Ovary (tissue), 9 donors: ENCODE results near the gene ZFAND2A. TPM values are rescaled to one million over a fixed set of nuclear protein-coding genes. Genes with fewer than 3 reads are reported as not detected.

Experiments
- DNase-seq, 5 donors: peaks; one replicate each; pipeline ENCODE4 v3.0.0-alpha.2; 2019 to 2020
- H3K27ac ChIP-seq, 2 donors: fragments of 200-600 bp; one replicate each; pipeline versions ENCODE4 v1.5.1 to v1.8.0; 2019 to 2022
- H3K27me3 ChIP-seq: fragments of 200-600 bp; one replicate; pipeline ENCODE4 v1.8.0; 2022
- H3K36me3 ChIP-seq: fragments of 200-600 bp; sonication (generic); one replicate; pipeline ENCODE4 v1.5.1; 2019
- H3K4me1 ChIP-seq: one replicate; pipeline ENCODE4 v1.8.1; 2013; ENCODE audit warnings: mild to moderate bottlenecking, moderate library complexity; ENCODE audit not compliant: insufficient read depth
- H3K4me3 ChIP-seq: fragments of 200-600 bp; sonication (generic); one replicate; pipeline ENCODE4 v1.5.1; 2017
- H3K9me3 ChIP-seq, 2 donors: fragments of 200-600 bp in 1 of 2; sonication (generic) in 1 of 2; one replicate each; pipeline versions ENCODE4 v1.5.1 to v1.8.1; 2013 to 2019; ENCODE audit warnings: mild to moderate bottlenecking in 1 of 2, moderate library complexity in 1 of 2
- EP300 ChIP-seq: sonication (generic); formaldehyde crosslinking; IDR thresholded peaks from one replicate; pipeline ENCODE4 v1.6.1; 2017; ENCODE audit warnings: antibody characterized with exemption
- POLR2A ChIP-seq: fragments of 450-650 bp; IDR thresholded peaks from one replicate; pipeline ENCODE4 v1.6.1; 2017; ENCODE audit warnings: antibody characterized with exemption, mild to moderate bottlenecking, moderate library complexity
- WGBS, 3 donors: extraction: QIAGEN DNeasy Blood & Tissue Kit in 1 of 3; methylation state at CpG; one replicate each; pipeline versions ENCODE4 v1.1.5 to v1.1.7; 2013 to 2017; 5-methylcytosine and 5-hydroxymethylcytosine counted together
- intact Hi-C, 4 donors: fragments of 100-400 bp; cut with DNase I; formaldehyde crosslinking; loops; one replicate each; pipeline versions ENCODE4 v1.11.0 to v1.15.1; 2022 to 2023
- polyA plus RNA-seq, 2 donors: library from polyadenylated mRNA; stranded (reverse); fragments of 200-250 nt in 1 of 2; fragments of 350-450 nt in 1 of 2; fragmentation: Illumina TruSeq in 1 of 2; extraction: RNeasy Lipid Tissue Mini Kit (QIAGEN cat#74804) in 1 of 2; gene quantifications; one replicate each; pipeline ENCODE4 v1.2.3, GENCODE V29; 2013 to 2014
- total RNA-seq, 7 donors: library from RNA; depleted of rRNA in 2 of 7; stranded (reverse); fragments of >200 nt in 2 of 7; fragmentation: NEBNext Ultra II Directional in 3 of 7; extraction: Animal tissue kit (Norgen Biotek cat#: 25700) in 3 of 7; gene quantifications; one replicate each; pipeline versions ENCODE4 v1.1.0 to v1.2.4, GENCODE V29; 2016 to 2023
- TF ChIP-seq, protein P1 (sequence below), 3 donors: fragments of 450-650 bp in 2 of 3; fragments of 200-600 bp in 1 of 3; IDR thresholded peaks; one replicate each; pipeline versions ENCODE4 v1.5.1 to v1.8.0; 2016 to 2022; ENCODE audit warnings: antibody characterized with exemption in 3 of 3, mild to moderate bottlenecking in 1 of 3
- donor health status: DM: no; HTN: no; CAD: no; lungs with moderate emphysema.
- donor health status: DM: no; HTN: no; CAD: no.
- donor health status: Bipolar disorder and iron deficiency.
- donor health status: DM: yes; HTN: yes; CAD: no.
- donor health status: DM: no; HTN: no; CAD: no.
- donor health status: DM: yes; HTN: yes; CAD: no.

ZFAND2A gene
- total and polyA plus RNA-seq, 9 donors: 8.1 to 34.9 (median 18.2) TPM

DNA sequence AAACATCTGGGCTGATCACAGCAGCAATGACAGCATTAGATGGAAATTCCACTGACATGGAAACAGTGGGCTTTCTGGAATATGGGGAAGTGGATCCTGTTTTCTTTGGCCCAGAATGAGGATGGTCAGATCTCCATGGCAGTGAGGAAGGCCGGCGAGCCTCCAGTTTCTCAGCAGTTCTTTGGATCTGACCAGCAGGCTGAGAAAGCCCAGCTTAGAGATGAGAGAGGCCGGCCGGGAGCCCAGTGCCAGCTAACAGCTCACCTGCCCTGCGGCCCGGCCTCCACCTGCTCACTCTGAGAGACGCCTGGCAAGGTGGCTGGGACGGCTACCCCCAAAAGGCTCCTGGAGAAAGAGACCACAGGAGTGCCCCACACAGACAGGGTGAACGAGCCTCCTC is 47.9 kb downstream of the ZFAND2A start:
- Histone ChIP-seq H3K4me1 (no peaks in the 10 kb centered on the region), H3K27ac (no peak overlapping the region), H3K4me3 (no peak overlapping the region), H3K9me3 (no peaks in the 10 kb centered on the region), H3K27me3 (no peaks in the 10 kb centered on the region), H3K36me3 (no peaks in the 10 kb centered on the region)
- whole genome bisulfite sequencing, 3 donors: 87 to 95% (median 88%) methylated on average over 9 of the region's 9 CpGs
- peak in 2 of 5 donors; percentile 11 to 22 for DNase-seq
- intact Hi-C loops: no loop called here
- TF ChIP-seq POLR2A (no peak), EP300 (no peak)
- TF ChIP-seq, protein P1, sequence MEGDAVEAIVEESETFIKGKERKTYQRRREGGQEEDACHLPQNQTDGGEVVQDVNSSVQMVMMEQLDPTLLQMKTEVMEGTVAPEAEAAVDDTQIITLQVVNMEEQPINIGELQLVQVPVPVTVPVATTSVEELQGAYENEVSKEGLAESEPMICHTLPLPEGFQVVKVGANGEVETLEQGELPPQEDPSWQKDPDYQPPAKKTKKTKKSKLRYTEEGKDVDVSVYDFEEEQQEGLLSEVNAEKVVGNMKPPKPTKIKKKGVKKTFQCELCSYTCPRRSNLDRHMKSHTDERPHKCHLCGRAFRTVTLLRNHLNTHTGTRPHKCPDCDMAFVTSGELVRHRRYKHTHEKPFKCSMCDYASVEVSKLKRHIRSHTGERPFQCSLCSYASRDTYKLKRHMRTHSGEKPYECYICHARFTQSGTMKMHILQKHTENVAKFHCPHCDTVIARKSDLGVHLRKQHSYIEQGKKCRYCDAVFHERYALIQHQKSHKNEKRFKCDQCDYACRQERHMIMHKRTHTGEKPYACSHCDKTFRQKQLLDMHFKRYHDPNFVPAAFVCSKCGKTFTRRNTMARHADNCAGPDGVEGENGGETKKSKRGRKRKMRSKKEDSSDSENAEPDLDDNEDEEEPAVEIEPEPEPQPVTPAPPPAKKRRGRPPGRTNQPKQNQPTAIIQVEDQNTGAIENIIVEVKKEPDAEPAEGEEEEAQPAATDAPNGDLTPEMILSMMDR (IDR thresholded peaks at IDR 0.05): no peak

DNA sequence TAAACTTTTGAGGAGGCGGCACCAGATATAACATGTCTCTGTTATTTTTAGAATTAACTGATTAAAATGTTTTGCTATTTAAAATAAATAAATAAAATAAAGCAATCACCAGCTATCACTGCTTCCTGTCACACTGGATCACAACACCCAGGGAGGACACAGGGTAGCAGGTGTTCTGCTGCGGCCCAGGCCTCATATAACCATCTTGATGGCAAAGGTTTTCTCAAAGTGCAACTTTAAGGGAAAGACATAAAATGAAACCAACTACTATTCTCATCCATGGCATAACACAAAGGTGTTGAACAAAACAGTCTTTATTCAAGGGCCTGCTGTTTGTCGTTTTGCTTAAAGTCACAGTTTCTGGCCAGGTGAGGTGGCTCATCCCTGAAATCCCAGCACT is 48.8 kb downstream of the ZFAND2A start:
- Histone ChIP-seq H3K4me3 (no peak overlapping the region), H3K4me1 (no peaks in the 10 kb centered on the region), H3K27ac (no peak overlapping the region), H3K36me3 (no peaks in the 10 kb centered on the region), H3K9me3 (no peaks in the 10 kb centered on the region), H3K27me3 (no peaks in the 10 kb centered on the region)
- no peak for DNase-seq
- TF ChIP-seq, protein P1 (IDR thresholded peaks at IDR 0.05): no peak
- TF ChIP-seq POLR2A (no peak), EP300 (no peak)
- WGBS, 3 donors: 88 to 89% (median 88%) methylated on average over 3 of the region's 3 CpGs
- intact Hi-C loops: no loop called here

DNA sequence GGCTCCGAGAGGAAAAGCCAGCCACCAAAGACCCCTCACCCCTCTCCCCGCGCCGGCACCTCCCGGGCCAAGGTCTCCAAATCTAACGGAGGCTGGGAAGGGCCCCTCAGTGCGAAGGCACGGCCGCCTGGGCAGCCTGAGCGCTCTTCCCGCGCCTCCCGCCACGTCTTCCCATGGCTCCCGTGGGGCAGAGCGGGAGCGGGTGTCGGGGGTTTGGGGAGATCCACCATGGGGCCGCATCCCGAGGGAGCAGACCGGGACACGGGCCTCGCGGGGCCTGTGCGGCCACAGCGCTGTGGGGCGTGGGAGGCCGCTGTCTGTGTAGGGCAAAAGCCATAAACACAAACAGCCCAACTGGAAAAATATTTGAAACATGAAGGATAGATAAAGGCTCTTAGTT is 49.6 kb downstream of the ZFAND2A start:
- no peaks in the 10 kb centered on the region for H3K36me3 ChIP-seq
- intact Hi-C loops: no loop called here
- no peak overlapping the region for H3K4me3 ChIP-seq
- DNase-seq: peak in 2 of 5 donors; percentile 11 to 20
- TF ChIP-seq POLR2A (no peak), EP300 (no peak)
- TF ChIP-seq, protein P1 (IDR thresholded peaks at IDR 0.05): no peak
- no peaks in the 10 kb centered on the region for H3K4me1 ChIP-seq
- no peak overlapping the region for H3K27ac ChIP-seq
- WGBS, 3 donors: 71 to 87% (median 79%) methylated on average over 26 to 28 of the region's 28 CpGs
- H3K27me3 ChIP-seq: no peaks in the 10 kb centered on the region
- H3K9me3 ChIP-seq: no peaks in the 10 kb centered on the region

DNA sequence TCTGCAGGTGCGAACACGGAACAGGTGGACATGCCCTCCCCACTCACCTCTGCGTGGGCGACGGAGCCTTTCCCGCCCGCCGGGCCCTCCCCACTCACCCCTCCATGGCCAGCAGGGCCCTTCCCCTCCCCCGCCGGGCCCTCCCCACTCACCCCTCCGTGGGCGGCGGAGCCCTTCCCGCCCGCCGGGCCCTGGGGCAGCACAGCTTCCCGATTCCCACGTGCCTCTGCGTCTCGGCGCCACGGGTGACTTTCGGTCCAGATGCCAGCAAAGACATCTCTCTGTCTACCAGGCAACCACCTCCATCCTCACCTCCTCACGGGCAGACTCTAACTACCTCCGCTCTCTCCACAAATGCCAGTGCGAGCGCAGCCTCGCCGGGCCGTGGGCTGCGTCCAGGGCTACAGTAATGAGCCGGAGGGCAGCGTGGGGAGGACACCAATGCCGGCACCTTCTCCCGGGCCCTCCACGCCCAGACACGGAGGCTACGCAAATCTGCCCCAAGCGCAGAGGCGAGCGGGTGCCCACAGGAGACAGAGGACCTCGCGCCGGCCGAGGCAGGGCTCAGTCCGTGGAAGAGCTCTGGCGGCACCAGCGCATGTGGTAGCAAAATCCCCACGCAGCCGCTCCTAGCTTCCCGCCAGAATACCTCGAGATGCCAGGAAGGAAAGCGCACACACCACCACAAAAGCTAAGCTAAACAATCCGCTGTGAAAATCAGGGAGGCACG is 50.2 kb downstream of the ZFAND2A start:
- no peaks in the 10 kb centered on the region for H3K4me1 ChIP-seq
- H3K36me3 ChIP-seq: no peaks in the 10 kb centered on the region
- intact Hi-C loops: no loop called here
- TF ChIP-seq EP300 (no peak), POLR2A (no peak)
- TF ChIP-seq, protein P1 (IDR thresholded peaks at IDR 0.05): no peak
- no peaks in the 10 kb centered on the region for H3K9me3 ChIP-seq
- peak in 2 of 5 donors; percentile 27 to 28 for DNase-seq
- H3K4me3 ChIP-seq: no peak overlapping the region
- H3K27me3 ChIP-seq: no peaks in the 10 kb centered on the region
- 91 to 95% (median 93%) methylated on average over 52 to 55 of the region's 55 CpGs for WGBS, 3 donors
- H3K27ac ChIP-seq: no peak overlapping the region
